ENCODE data around the gene PAK3. TPM values are rescaled to one million over a fixed set of nuclear protein-coding genes. Genes with fewer than 3 reads are reported as not detected.

PAK3 gene
- not detected for polyA plus RNA-seq (ENCODE audit: low read depth in 6 of 6)

DNA sequence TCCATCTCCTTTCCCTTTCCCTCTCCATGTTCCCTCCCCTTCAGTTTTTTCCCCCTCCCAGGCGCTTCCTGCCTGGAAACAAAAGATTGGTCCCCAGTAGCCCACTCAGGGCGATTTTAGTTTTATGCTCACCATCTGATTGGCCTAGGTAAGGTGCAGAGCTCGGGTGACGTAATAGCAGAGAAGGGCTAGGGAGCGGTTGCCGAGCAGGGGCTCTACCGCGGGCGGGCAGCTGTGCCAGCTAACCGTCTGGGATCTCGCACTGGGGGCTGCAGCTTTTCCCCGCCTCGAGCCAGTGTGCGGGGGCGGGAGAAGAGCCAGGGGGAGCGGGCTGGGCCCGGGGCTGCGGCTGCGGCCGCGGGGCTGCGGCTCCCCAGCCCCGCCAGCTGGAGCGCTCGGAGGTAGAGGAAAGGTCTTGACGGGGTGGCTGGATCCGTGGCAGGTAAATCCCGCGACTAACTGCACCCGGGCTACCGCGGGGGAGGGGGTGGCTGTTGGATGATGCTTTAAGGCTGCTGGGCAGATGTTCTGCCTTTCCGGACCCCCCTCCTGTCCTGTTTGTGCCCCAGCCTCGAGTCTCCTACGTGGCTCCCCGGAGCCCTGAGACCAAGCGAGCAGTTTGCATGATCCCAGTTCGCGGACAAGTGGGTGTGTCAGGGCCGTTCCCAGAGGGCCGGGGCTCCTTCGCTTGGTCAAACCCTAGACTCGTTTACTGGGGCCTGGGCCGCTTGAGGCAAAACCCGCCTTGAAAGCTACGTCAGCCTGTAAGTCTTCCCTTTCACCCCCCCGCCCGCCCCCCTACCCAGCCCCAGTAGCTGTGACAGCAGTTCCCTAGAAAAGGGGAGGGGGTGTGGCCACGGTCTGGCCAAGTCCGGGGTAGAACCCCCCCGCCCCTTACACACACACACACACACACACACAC, at the start of gene PAK3:
Gene PAK3, plus strand, starts transcription at position 218 of the 922 bp plus-strand sequence. CDS start 26,913 bp downstream, outside the sequence.
- peak; percentile 53 to 57 for ATAC-seq (ENCODE audit: low read depth in 2 of 2)

GRCh38 chrX:111047575-111047974, 48.4 kb upstream of the PAK3 start:
- Mint-ChIP-seq H3K36me3 (no peaks in the 10 kb centered on the region), H3K27me3 (no peaks in the 10 kb centered on the region), H3K4me3 (no peak overlapping the region), H3K4me1 (no peaks in the 10 kb centered on the region), H3K9me3 (no peaks in the 10 kb centered on the region), H3K27ac (no peak overlapping the region)
- ATAC-seq (ENCODE audit: low read depth in 2 of 2) (no peak), DNase-seq (no peak)

More for the DNA sequence above, at the start of gene PAK3:
- Mint-ChIP-seq H3K27ac (peak within 1 kb of the TSS in 3 of 6 donors; percentile 17 to 64 (median 51)), H3K4me3 (peak within 1 kb of the TSS; percentile 69 to 92 (median 81)), H3K4me1 (peaks cover 7 to 14% (median 7%) of the 10 kb centered on the region in 3 donors), H3K36me3 (no peaks in the 10 kb centered on the region), H3K27me3 (peaks cover 33 to 56% (median 39%) of the 10 kb centered on the region in 3 donors), H3K9me3 (peaks cover 0 to 4% (median 0%) of the 10 kb centered on the region in 7 donors)
- DNase-seq: no peak

- H3K27ac Mint-ChIP-seq: no peak overlapping the region
- DNase-seq (no peak), ATAC-seq (ENCODE audit: low read depth in 2 of 2) (no peak)
- H3K4me3 Mint-ChIP-seq: no peak overlapping the region
- peaks cover 0 to 1% (median 0%) of the 10 kb centered on the region in 7 donors for H3K9me3 Mint-ChIP-seq
- no peaks in the 10 kb centered on the region for H3K36me3 Mint-ChIP-seq
- no peaks in the 10 kb centered on the region for H3K4me1 Mint-ChIP-seq
- H3K27me3 Mint-ChIP-seq: no peaks in the 10 kb centered on the region
Measured at GRCh38 chrX:111052478-111052877, 43.5 kb upstream of the PAK3 start.

DNA sequence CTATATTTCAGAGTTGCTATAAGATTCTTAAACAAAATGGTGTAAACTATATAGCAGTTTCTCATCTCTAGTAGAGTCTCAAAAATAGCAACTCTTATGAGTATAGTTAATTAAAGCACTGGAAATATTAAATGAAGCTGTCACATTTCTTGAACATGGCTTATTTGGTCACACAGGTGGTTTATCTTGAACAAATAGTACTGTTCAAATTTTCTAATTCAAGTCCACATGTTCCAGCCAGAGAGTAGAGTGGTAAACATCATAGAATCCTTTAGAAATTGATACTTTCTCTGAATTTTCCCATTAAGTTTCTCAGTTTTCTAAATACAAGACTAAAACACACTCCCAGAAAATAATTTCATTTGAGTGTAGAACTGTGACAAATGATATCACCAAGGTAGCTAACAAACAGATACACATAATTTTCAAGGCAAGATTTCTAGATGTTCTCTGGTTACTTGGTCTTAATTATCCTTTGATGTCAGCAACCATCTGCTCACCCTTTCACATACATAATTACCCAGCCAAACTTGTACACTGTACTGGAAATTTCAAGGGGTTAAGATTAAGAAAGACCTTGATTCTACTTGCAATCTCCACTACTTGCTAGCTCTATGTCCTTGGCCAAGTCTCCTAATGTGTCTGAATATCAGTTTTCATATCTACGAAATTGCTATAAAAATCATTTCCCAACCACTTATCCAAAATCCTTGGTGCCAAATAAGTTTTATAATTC, 24.3 kb upstream of the PAK3 start:
- Mint-ChIP-seq H3K4me3 (no peak overlapping the region), H3K27ac (no peak overlapping the region), H3K27me3 (no peaks in the 10 kb centered on the region), H3K36me3 (no peaks in the 10 kb centered on the region), H3K4me1 (no peaks in the 10 kb centered on the region), H3K9me3 (peaks cover 0 to 8% (median 5%) of the 10 kb centered on the region in 7 donors)
- DNase-seq (no peak), ATAC-seq (ENCODE audit: low read depth in 2 of 2) (no peak)

DNA sequence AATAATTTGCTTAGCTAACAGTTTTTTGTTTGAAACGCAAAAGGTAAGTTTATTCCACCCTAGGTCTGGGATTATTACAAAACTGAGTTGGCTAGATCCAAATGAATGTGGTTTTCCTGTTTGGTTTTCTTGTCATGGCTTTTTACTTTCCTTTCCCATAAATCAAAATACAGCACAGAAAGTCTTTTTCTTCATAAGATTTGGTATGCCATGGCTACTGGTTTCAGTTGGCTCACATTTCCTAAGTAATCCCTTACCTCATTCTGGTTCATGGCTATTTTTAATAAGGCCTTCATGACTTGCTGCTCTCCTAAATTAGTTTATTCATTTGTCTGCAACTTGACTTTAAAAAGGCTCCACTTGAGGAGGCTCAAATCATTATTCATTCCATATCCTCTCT, 12.9 kb upstream of the PAK3 start:
- H3K9me3 Mint-ChIP-seq: peaks cover 0 to 5% (median 0%) of the 10 kb centered on the region in 7 donors
- no peak overlapping the region for H3K27ac Mint-ChIP-seq
- no peaks in the 10 kb centered on the region for H3K36me3 Mint-ChIP-seq
- H3K27me3 Mint-ChIP-seq: peaks cover 0 to 15% (median 4%) of the 10 kb centered on the region in 3 donors
- H3K4me1 Mint-ChIP-seq: no peaks in the 10 kb centered on the region
- no peak for ATAC-seq (ENCODE audit: low read depth in 2 of 2)
- no peak overlapping the region for H3K4me3 Mint-ChIP-seq
- no peak for DNase-seq

DNA sequence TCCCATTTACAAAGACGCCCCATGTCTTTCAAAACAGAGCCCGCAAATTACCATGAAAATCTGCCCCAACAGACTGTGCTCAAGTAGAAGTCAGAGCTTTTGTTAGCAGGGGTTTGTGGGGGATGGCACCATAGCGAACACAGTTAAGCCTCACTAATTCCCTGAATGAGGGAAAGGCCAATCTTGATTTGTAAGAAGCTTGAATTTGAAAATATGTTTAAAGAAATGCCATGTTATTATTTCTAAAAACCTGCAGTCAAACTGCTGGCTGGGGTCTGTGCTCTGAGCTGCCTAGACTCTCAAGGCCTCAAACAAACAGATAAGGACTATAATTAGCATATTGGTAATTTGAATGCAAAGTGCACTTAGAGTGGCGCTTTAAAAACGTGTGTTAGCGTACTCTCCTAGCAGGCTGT, 9.4 kb upstream of the PAK3 start:
- H3K36me3 Mint-ChIP-seq: no peaks in the 10 kb centered on the region
- peaks cover 7 to 35% (median 10%) of the 10 kb centered on the region in 3 donors for H3K27me3 Mint-ChIP-seq
- peaks cover 0 to 5% (median 0%) of the 10 kb centered on the region in 7 donors for H3K9me3 Mint-ChIP-seq
- no peak overlapping the region for H3K4me3 Mint-ChIP-seq
- H3K27ac Mint-ChIP-seq: no peak overlapping the region
- ATAC-seq (ENCODE audit: low read depth in 2 of 2): no peak
- no peak for DNase-seq
- no peaks in the 10 kb centered on the region for H3K4me1 Mint-ChIP-seq

- Mint-ChIP-seq H3K27me3 (peaks cover 10 to 43% (median 14%) of the 10 kb centered on the region in 3 donors), H3K27ac (no peak overlapping the region), H3K4me3 (no peak overlapping the region), H3K9me3 (peaks cover 0 to 4% (median 0%) of the 10 kb centered on the region in 7 donors), H3K4me1 (no peaks in the 10 kb centered on the region), H3K36me3 (no peaks in the 10 kb centered on the region)
- ATAC-seq (ENCODE audit: low read depth in 2 of 2): no peak
- DNase-seq: no peak
Measured at GRCh38 chrX:111088628-111089027, 7.4 kb upstream of the PAK3 start.

DNA sequence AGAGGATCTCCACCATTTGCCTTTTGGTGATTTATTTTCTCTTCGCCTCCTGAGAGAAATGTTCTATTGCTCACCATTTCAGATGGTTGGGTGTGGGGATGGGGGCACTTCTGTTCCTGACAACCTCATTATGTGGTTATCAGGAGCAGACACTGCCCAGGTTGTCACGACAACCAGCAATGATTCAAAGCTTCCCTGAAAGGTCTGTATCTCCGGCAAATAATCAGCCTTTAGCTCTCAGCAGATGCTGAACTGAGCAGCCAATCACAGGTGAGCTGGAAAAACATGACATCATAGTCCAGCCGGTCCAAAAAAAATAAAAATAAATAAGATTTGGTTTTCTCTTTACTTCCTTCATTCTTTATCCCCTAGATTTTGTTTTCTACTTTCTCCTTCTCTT, 5.5 kb upstream of the PAK3 start:
- peaks cover 0 to under 1% (median under 1%) of the 10 kb centered on the region in 3 donors for H3K4me1 Mint-ChIP-seq
- ATAC-seq (ENCODE audit: low read depth in 2 of 2): no peak
- H3K4me3 Mint-ChIP-seq: no peak overlapping the region
- H3K9me3 Mint-ChIP-seq: peaks cover 0 to 4% (median 0%) of the 10 kb centered on the region in 7 donors
- H3K27ac Mint-ChIP-seq: no peak overlapping the region
- H3K36me3 Mint-ChIP-seq: no peaks in the 10 kb centered on the region
- H3K27me3 Mint-ChIP-seq: peaks cover 18 to 46% (median 21%) of the 10 kb centered on the region in 3 donors
- DNase-seq: no peak

DNA sequence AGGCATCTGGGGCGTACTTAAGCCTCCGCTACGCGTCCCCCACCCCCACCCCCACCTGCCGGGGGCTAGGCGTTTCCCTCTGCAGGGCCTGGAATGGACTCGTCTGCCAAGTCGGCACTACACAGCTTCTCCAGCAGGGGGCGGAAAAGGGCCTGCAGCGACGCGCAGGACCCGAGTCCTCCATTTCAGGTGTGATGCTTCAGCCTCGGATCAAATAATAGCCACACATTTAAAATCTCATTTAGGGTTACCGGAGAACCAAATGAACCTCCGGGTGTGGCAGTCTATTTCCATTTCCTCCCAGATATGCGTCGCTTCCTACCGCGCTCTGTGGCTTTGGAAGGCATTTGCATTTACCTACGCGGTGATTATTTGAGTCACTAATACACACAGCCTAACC, 2.9 kb downstream of the PAK3 start:
- DNase-seq (no peak), ATAC-seq (ENCODE audit: low read depth in 2 of 2) (peak; percentile 50 to 54)
- H3K36me3 Mint-ChIP-seq: no peaks in the 10 kb centered on the region
- H3K27ac Mint-ChIP-seq: peak overlapping the region in 2 of 6 donors; percentile 5 to 7
- H3K4me3 Mint-ChIP-seq: peak overlapping the region in 2 of 8 donors; percentile 12 to 34
- peaks cover 25 to 45% (median 41%) of the 10 kb centered on the region in 3 donors for H3K27me3 Mint-ChIP-seq
- H3K4me1 Mint-ChIP-seq: peaks cover 7 to 14% (median 7%) of the 10 kb centered on the region in 3 donors
- H3K9me3 Mint-ChIP-seq: peaks cover 0 to 2% (median 0%) of the 10 kb centered on the region in 7 donors

DNA sequence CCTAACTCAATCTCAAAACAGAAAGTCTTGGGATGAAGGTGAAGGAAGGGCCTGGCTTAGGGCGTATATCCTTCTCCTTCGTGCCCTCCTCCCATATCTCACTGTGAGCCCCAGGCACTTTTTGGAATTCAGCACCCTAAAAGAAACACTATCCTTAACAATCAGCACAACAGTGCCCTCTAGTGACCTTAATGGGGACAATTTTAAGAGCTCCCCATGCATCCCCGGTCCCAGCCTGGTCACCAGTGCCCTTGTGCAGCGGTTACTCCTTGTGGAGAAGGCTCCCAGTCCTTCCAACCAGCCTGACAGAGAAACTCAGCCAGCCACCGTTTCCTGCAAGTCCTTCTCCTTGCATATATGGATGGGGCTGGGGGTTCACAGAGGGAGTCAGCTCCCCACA, 4.2 kb downstream of the PAK3 start:
- no peak for DNase-seq
- Mint-ChIP-seq H3K4me1 (peaks cover 7 to 14% (median 7%) of the 10 kb centered on the region in 3 donors), H3K4me3 (no peak overlapping the region), H3K36me3 (no peaks in the 10 kb centered on the region), H3K27me3 (peaks cover 21 to 43% (median 36%) of the 10 kb centered on the region in 3 donors), H3K9me3 (peaks cover 0 to 2% (median 0%) of the 10 kb centered on the region in 7 donors), H3K27ac (no peak overlapping the region)
- no peak for ATAC-seq (ENCODE audit: low read depth in 2 of 2)

DNA sequence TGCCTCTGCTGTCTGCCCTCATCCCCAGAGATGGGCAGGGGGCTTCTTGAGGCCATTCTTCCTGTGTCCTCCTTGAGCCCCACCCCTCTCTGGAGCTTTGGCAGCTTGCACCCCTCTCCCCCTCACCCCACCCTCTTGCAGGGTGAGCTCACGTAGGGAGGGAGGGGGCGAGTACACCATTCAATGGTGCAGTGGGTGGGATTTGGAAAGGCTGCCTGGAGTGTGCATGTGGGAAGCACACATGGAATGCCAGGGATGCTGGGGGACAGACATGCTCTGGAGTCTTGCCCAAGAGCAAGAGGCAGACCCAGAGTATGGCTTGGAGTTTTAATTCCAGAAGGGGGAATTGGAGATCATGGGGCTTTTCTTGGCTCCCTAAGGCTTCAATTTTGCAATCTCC, 5.6 kb downstream of the PAK3 start:
- Mint-ChIP-seq H3K9me3 (peaks cover 0 to 1% (median 0%) of the 10 kb centered on the region in 7 donors), H3K4me3 (no peak overlapping the region), H3K4me1 (peaks cover 0 to 9% (median 3%) of the 10 kb centered on the region in 3 donors), H3K27me3 (peaks cover 13 to 33% (median 30%) of the 10 kb centered on the region in 3 donors), H3K27ac (no peak overlapping the region), H3K36me3 (no peaks in the 10 kb centered on the region)
- no peak for ATAC-seq (ENCODE audit: low read depth in 2 of 2)
- no peak for DNase-seq

- DNase-seq (no peak), ATAC-seq (ENCODE audit: low read depth in 2 of 2) (no peak)
- H3K4me1 Mint-ChIP-seq: peaks cover 0 to 9% (median 3%) of the 10 kb centered on the region in 3 donors
- peaks cover 0 to 1% (median 0%) of the 10 kb centered on the region in 7 donors for H3K9me3 Mint-ChIP-seq
- no peaks in the 10 kb centered on the region for H3K36me3 Mint-ChIP-seq
- H3K27ac Mint-ChIP-seq: no peak overlapping the region
- H3K4me3 Mint-ChIP-seq: no peak overlapping the region
- H3K27me3 Mint-ChIP-seq: peaks cover 13 to 26% (median 23%) of the 10 kb centered on the region in 3 donors
Measured at GRCh38 chrX:111102636-111103035, 6.6 kb downstream of the PAK3 start.

GRCh38 chrX:111103246-111103645, 7.3 kb downstream of the PAK3 start:
- Mint-ChIP-seq H3K27ac (no peak overlapping the region), H3K36me3 (no peaks in the 10 kb centered on the region), H3K4me1 (peaks cover 0 to 6% (median under 1%) of the 10 kb centered on the region in 3 donors), H3K27me3 (peaks cover 10 to 19% (median 17%) of the 10 kb centered on the region in 3 donors), H3K9me3 (no peaks in the 10 kb centered on the region), H3K4me3 (no peak overlapping the region)
- DNase-seq (no peak), ATAC-seq (ENCODE audit: low read depth in 2 of 2) (no peak)

Data from naive B cell (primary cell).